AG04450 (cell line): ENCODE measurements around the gene DCUN1D4. TPM values are rescaled to one million over a fixed set of nuclear protein-coding genes. Genes with fewer than 3 reads are reported as not detected.

ENCODE experiments used
- CTCF ChIA-PET: fragments of 300-600, 350-600 bp; formaldehyde crosslinking; extraction: SDS; loops from one replicate; lab custom pipeline; 2022; ENCODE audit warnings: antibody characterized with exemption, inconsistent platforms; lab: Charles Lee
- POLR2A ChIA-PET: fragments of 350-600 bp; formaldehyde crosslinking; extraction: SDS; loops from one replicate; lab custom pipeline; 2021; ENCODE audit warnings: antibody characterized with exemption, inconsistent platforms; lab: Yijun Ruan, JAX
- DNase-seq: peaks from one replicate; pipeline ENCODE4 v3.0.0-alpha.2; 2011; ENCODE audit warnings: low read depth, low spot score
- H3K27ac ChIP-seq: one replicate; pipeline ENCODE4 v1.5.1; 2012; ENCODE audit warnings: low read depth, low read length, control low read depth
- H3K27me3 ChIP-seq: one replicate; pipeline ENCODE4 v1.6.0; 2012; ENCODE audit warnings: low read length; ENCODE audit not compliant: control insufficient read depth, insufficient read depth
- H3K4me3 ChIP-seq: 2 replicates; pipeline ENCODE4 v1.5.1; 2011; ENCODE audit warnings: mild to moderate bottlenecking, low read depth, low read length, control low read depth
- H3K9me3 ChIP-seq: 2 replicates; pipeline ENCODE4 v1.5.1; 2012; ENCODE audit warnings: low read length; ENCODE audit not compliant: control insufficient read depth, insufficient read depth
- polyA plus RNA-seq: library from polyadenylated mRNA; depleted of rRNA; stranded (reverse); fragments of >200 nt; gene quantifications from 2 replicates; pipeline ENCODE4 v1.2.3, GENCODE V29; 2011
- TF ChIP-seq, protein P1 (sequence below): IDR thresholded peaks from 2 replicates; pipeline ENCODE4 v1.5.1; 2011; ENCODE audit warnings: low read depth, low read length, control low read depth, inconsistent platforms

The DCUN1D4 gene
- polyA plus RNA-seq, 1 experiment = 67.2 TPM

DNA sequence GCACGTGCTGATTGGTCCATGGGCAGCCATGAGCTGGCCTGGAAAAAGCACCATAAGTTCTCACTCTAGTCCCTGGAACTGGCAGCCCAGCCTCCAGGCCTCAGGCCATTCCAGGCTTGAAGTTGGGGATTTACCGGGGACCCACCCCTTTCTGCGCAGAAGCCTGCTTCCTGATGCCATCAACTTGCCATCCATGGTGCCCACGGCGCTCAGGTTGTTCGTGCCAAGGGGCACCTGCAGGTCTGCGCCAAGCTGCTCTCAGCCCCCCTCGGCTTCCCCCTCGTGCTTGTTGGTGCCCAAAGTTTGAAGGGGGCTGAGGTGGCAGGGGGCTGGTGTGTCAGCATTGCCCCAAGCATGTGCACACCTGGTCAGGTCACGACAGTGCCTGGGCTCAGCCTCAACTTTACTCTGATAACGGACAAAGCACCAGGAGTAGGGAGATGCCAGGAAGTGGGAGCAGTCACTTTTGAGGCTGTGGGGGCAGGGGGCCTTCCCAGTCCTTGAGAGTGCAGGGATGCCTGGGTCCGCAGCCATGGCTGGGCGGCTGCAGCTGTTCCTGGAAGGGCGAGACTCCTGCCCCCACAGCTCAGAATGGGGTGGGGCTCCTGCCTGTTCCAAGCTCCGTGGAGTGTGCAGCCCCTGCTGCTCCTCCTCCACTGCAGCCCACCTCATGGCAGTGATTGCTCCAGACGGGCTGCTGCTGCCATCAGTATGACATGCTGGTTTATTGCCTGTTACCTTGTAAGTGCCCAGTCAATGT, 24.9 kb downstream of the DCUN1D4 start:
- H3K9me3 ChIP-seq = peaks cover 3% of the 10 kb centered on the region; the same call in 1 of the 2 replicates
- POLR2A ChIA-PET = no interaction called here
- no peaks in the 10 kb centered on the region for H3K27me3 ChIP-seq
- no peak overlapping the region for H3K27ac ChIP-seq
- TF ChIP-seq, protein P1, sequence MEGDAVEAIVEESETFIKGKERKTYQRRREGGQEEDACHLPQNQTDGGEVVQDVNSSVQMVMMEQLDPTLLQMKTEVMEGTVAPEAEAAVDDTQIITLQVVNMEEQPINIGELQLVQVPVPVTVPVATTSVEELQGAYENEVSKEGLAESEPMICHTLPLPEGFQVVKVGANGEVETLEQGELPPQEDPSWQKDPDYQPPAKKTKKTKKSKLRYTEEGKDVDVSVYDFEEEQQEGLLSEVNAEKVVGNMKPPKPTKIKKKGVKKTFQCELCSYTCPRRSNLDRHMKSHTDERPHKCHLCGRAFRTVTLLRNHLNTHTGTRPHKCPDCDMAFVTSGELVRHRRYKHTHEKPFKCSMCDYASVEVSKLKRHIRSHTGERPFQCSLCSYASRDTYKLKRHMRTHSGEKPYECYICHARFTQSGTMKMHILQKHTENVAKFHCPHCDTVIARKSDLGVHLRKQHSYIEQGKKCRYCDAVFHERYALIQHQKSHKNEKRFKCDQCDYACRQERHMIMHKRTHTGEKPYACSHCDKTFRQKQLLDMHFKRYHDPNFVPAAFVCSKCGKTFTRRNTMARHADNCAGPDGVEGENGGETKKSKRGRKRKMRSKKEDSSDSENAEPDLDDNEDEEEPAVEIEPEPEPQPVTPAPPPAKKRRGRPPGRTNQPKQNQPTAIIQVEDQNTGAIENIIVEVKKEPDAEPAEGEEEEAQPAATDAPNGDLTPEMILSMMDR = no peak
- no peak for DNase-seq
- CTCF ChIA-PET = interaction anchor here (1.0 kb wide), 1 partner anchor 27 kb away, joined by 4 read pairs; no protein-coding TSS in a partner anchor
- no peak overlapping the region for H3K4me3 ChIP-seq

DNA sequence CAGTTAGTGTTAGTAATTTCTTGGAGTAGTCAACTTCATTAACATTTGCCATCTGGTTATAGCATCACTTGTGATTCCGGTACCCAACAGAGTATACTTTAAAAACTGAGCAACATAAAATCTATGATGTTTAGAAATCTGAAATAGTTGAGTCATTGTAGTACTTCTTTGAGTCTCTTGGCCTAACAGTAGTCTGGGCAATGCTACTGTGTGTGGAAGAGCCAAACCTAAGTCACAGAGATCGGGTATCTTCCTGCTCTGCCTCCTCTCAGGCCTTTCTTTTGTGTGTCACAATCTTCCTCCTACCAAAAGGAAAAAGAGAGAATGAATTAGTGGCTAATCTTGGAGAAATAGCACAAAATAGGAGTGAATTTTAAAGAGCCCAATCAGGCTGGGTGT, 25.5 kb downstream of the DCUN1D4 start:
- H3K9me3 ChIP-seq = peaks cover 3% of the 10 kb centered on the region; the same call in 1 of the 2 replicates
- TF ChIP-seq, protein P1 = no peak
- H3K4me3 ChIP-seq = no peak overlapping the region
- no peak overlapping the region for H3K27ac ChIP-seq
- CTCF ChIA-PET = interaction anchor here (1.7 to 2.0 kb wide), 2 partner anchors 17 to 27 kb away, joined by 8 to 14 read pairs; no protein-coding TSS in a partner anchor
- DNase-seq = no peak
- H3K27me3 ChIP-seq = no peaks in the 10 kb centered on the region
- POLR2A ChIA-PET = no interaction called here

DNA sequence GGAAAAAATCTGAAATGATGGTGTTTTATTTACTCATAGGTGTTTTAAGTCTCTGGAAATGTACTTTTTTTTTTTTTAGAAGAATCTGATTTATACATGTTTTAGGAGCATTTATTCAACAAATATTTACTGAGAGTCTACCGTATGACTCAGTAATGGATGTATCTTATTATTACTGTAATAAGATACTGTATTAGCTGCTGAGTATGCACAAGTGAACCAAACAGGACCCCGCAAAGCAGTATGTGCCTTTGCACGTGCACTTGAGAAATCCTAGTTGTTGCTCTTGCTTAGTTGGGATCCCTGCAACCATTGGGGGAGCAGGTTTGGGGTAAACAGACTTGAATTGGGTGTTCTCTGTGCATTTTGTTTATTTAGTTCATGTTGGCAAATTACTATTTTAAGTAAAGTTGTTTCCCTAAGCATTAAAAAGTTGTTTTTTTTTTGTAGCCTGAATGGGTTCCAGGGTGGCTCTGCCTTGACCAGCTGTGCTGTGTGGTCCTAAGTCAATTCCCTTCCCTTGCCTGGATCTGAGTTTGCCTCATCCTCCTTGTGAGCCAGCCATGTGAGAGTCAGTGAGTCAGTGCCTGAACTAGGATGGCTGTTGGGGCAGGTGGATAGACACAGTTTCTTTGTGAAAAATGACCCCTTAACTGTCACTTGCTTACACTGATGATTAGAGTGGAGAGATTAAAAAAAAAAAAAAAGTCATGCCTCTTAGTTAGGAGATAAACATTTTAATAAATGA, 27.7 kb downstream of the DCUN1D4 start:
- no peak overlapping the region for H3K4me3 ChIP-seq
- DNase-seq = no peak
- H3K9me3 ChIP-seq = peaks cover 3% of the 10 kb centered on the region; the same call in 1 of the 2 replicates
- ChIA-PET POLR2A (no interaction called here), CTCF (interaction anchor here (0.9 to 2.0 kb wide), 3 partner anchors 15 to 28 kb away, joined by 4 to 14 read pairs (median 8); no protein-coding TSS in a partner anchor)
- no peaks in the 10 kb centered on the region for H3K27me3 ChIP-seq
- no peak overlapping the region for H3K27ac ChIP-seq
- TF ChIP-seq, protein P1 = no peak

DNA sequence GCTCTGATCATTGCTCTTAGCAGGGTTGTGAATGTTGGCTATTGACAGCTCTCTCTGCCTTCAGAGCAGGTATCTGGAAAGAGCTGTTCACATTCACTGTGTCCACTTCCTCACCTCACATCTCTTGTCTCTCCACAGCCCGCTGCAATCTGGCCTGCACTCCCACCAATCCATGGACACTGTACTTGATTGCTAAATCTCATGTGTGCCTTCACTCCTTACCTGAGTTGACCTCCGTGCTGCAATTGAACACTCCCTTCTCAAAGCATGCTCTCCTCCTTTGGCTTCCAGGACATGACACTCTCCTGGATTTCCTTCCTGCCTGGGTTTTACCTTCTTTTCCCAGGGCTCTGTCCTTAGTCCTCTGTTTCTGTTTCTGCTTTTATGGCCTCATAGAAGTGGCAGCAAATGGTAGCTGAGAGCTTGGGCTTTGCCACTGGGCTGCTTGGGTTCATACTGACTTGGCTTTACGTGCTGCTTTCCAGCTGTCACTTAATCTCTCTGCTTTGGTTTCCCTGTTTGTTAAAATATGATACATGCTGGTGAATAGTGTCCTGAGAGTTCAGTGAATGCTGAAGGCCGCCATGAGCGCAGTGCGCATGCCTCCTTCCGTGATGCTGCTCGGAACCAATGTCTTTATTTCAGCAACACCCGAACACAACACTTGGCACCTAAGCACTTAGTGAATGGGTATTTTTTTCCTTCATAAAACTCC, 29.5 kb downstream of the DCUN1D4 start:
- H3K27me3 ChIP-seq = no peaks in the 10 kb centered on the region
- TF ChIP-seq, protein P1 = no peak
- DNase-seq = no peak
- CTCF ChIA-PET = interaction anchor here (1.2 kb wide), 1 partner anchor 24 kb away, joined by 4 read pairs; no protein-coding TSS in a partner anchor
- no peak overlapping the region for H3K27ac ChIP-seq
- POLR2A ChIA-PET = interaction anchor here (1.1 kb wide), 1 partner anchor 8 kb away, joined by 3 read pairs; no protein-coding TSS in a partner anchor
- peaks cover 3% of the 10 kb centered on the region; the same call in 1 of the 2 replicates for H3K9me3 ChIP-seq
- no peak overlapping the region for H3K4me3 ChIP-seq
